ENCODE results near the gene GALP. TPM values are rescaled to one million over a fixed set of nuclear protein-coding genes. Genes with fewer than 3 reads are reported as not detected.
"Not testable (repeated sequence)": the region's sequence is repeated elsewhere in the genome, so short reads cannot be mapped to it uniquely, and the experiment has no call there.

The GALP gene
- total RNA-seq, 1 donor from 2014 or later: not detected

- H3K27me3 Mint-ChIP-seq; H3K9me3 Mint-ChIP-seq; intact Hi-C loops (cut with micrococcal nuclease); H3K36me3 Mint-ChIP-seq (ENCODE audit: low read depth); H3K4me3 Mint-ChIP-seq; DNase-seq; H3K27ac Mint-ChIP-seq; H3K4me1 Mint-ChIP-seq: not testable (repeated sequence)
Observed at GRCh38 chr19:56221442-56221841, 45.6 kb downstream of the GALP start.

- intact Hi-C loops (cut with micrococcal nuclease): no loop called here
- H3K36me3 Mint-ChIP-seq (ENCODE audit: low read depth): no peaks in the 10 kb centered on the region
- H3K27ac Mint-ChIP-seq: no peak overlapping the region
- DNase-seq: no peak
- H3K27me3 Mint-ChIP-seq: peaks cover 5% of the 10 kb centered on the region
- no peaks in the 10 kb centered on the region for H3K9me3 Mint-ChIP-seq
- peaks cover 4% of the 10 kb centered on the region for H3K4me1 Mint-ChIP-seq
- H3K4me3 Mint-ChIP-seq: no peak overlapping the region
Observed at GRCh38 chr19:56221851-56222250, 46.0 kb downstream of the GALP start.

GRCh38 chr19:56222901-56223300 lies 47.1 kb downstream of the GALP start:
- H3K36me3 Mint-ChIP-seq (ENCODE audit: low read depth): no peaks in the 10 kb centered on the region
- H3K9me3 Mint-ChIP-seq: no peaks in the 10 kb centered on the region
- no peak overlapping the region for H3K27ac Mint-ChIP-seq

GRCh38 chr19:56223481-56223880 lies 47.7 kb downstream of the GALP start:
- intact Hi-C loops (cut with micrococcal nuclease): no loop called here
- H3K36me3 Mint-ChIP-seq (ENCODE audit: low read depth): no peaks in the 10 kb centered on the region
- no peak overlapping the region for H3K27ac Mint-ChIP-seq
- peaks cover 2% of the 10 kb centered on the region for H3K4me1 Mint-ChIP-seq
- no peaks in the 10 kb centered on the region for H3K9me3 Mint-ChIP-seq
- no peak overlapping the region for H3K4me3 Mint-ChIP-seq
- H3K27me3 Mint-ChIP-seq: no peaks in the 10 kb centered on the region
- no peak for DNase-seq

More at GRCh38 chr19:56222901-56223300, 47.1 kb downstream of the GALP start:
- Mint-ChIP-seq H3K4me1 (peaks cover 4% of the 10 kb centered on the region), H3K4me3 (no peak overlapping the region), H3K27me3 (peaks cover 3% of the 10 kb centered on the region)
- intact Hi-C loops (cut with micrococcal nuclease): no loop called here
- no peak for DNase-seq

Other genes starting within 250 kb of the GALP start
- not detected in 2 replicates for gene NLRP13, start 243.7 kb upstream of the GALP start, total RNA-seq
- not detected in 2 replicates for gene NLRP8, start 228.2 kb upstream of the GALP start, total RNA-seq
- not detected in 2 replicates for gene NLRP5, start 189.2 kb upstream of the GALP start, total RNA-seq
- 36.4 and 37.0 TPM in 2 replicates for gene ZNF787, start 54.7 kb upstream of the GALP start, total RNA-seq
- gene ZNF444, start 34.7 kb upstream of the GALP start, total RNA-seq: 35.5 and 35.7 TPM in 2 replicates
- not detected in 2 replicates for gene ZSCAN5B, start 21.8 kb downstream of the GALP start, total RNA-seq
- gene ZSCAN5C, start 26.3 kb downstream of the GALP start, total RNA-seq: not detected in 2 replicates
- gene EDDM13, start 96.7 kb downstream of the GALP start, total RNA-seq: 0.59 and 0.98 TPM in 2 replicates
- 6.9 and 10.8 TPM in 2 replicates for gene ZSCAN5A, start 138.8 kb downstream of the GALP start, total RNA-seq
- gene ZNF582, start 217.5 kb downstream of the GALP start, total RNA-seq: 1.0 and 2.1 TPM in 2 replicates
- 1.9 and 2.0 TPM in 2 replicates for gene ZNF583, start 228.3 kb downstream of the GALP start, total RNA-seq